T-helper 2 cell (primary cell): Measurements from ENCODE around the gene FOXB1.

ENCODE experiments used
- DNase-seq, 5 experiments: peaks; one replicate each; pipeline versions ENCODE4 v3.0.0 to v3.0.0-alpha.2; 2012 to 2022
- total RNA-seq, 2 donors: gene quantifications; one replicate each; lab custom pipeline; 2026; lab: John Stamatoyannopoulos, UW

The FOXB1 gene
- total RNA-seq = 0 to 0.34 reads per million in 2 donors

DNA sequence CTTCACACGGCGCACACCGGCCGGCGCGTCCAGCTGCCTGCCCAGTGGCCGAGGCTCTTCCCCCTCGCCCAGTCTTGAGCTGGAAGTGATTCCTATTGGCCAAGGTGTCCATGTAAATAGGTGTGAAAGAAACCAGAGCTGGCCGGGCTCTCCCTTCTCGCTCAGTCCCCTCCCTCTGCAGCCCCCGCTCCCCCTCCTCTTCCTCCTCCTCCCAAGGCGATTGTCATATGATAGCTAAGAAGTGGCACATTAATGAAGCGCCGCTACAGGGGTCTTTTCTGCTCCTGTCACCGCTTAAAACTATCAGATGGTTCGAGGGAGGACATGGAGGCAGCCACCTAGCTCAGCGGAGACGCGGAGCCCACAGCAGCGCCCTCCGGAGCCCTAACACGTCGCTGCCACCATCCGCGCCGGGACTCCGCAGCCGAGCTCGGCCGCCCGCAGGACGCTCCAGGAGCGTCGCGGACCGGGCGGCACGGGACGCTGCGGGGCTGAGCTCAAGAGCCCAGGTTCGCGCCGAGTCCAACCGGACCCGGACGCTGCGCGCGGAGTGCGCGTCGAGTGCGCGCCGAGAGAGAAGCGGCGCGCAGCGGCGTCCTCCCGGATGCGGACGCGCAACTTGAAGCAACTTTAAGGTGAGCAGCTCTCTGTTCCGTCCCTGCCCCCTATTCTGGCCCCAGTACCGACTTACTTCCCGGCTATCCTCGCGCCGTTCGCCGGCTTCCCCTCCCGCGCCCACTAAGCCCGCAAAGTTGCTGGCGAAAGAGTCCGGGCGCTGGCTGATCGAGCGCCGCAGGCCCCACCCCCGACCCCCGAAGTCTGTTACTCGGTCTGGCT lies at the start of gene FOXB1:
TSS of gene FOXB1 (plus strand) at position 303 of the 837 bp plus-strand sequence. CDS start 653 bp downstream, outside the sequence.
- DNase-seq = peak in 1 of 5 experiments; percentile 82

DNA sequence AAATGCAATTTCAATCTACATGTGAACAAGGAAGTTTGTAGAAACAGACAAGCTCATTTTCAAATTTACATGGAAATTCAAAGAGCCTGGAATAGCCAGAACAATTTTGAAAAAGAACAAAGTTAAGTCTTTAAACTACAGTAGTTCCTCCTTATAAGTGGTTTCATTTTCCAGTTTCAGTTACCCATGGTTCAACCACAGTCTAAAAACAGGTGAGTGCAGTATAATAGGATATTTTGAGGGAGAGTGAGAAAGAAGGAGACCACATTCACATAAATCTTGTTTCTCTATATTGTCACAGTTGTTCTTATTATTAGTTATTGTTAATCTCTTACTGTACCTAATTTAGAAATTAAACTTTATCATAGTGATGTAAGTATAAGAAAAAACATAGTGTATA lies 45.8 kb upstream of the FOXB1 start:
- peak in 1 of 5 experiments; percentile 10 for DNase-seq

DNA sequence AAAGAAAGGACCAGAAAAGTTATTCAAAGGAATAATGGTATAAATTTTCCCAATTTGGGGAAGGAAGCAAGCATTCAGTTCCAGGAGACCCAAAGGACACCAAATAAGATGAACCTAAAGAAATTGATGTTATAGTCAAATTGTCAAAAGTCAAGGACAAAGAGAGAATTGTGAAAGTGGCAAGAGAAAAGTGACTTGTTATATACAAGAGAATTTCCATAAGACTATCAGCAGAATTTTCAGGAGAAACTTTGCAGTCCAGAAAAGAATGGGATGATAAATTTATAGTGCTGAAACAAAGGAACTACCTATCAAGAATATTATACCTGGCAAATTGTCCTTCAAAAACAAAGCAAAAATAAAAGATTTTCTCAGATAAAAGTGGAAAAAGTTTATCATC lies 43.8 kb upstream of the FOXB1 start:
- DNase-seq = no peak

DNA sequence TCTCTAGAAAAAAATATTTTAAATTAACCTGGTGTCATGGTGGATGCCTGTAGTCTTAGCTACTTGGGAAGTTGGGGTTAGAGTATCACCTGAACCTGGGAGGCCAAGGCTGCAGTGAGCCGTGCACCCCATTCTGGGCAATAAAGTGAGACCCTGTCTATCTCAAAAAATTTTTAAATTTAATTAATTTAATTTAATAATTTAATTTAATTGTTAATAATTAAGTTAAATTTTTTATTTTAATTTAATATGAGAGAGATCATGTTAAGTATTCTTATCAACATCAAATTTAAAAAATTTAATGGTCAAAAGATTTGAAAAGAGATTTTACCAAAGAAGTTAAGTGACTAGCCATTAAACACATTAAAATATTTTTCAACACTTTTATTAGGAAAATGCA lies 40.8 kb upstream of the FOXB1 start:
- DNase-seq = no peak

DNA sequence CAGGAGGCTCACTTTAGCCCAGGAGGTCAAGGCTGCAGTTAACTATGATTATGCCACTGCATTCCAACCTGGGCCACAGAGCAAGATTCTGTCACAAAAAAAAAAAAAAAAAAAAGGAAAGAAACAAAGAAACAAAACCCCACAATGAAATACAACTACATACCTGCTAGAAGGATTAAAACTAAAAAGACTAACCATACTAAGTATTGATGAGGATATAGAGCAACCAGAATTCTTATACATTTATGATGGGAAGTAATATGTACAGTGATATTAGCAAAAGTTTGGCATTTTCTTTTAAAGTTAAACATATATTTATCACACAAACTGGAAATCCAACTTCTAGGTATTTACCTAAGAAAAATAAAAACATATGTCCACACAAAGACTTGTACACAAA lies 40.2 kb upstream of the FOXB1 start:
- no peak for DNase-seq

DNA sequence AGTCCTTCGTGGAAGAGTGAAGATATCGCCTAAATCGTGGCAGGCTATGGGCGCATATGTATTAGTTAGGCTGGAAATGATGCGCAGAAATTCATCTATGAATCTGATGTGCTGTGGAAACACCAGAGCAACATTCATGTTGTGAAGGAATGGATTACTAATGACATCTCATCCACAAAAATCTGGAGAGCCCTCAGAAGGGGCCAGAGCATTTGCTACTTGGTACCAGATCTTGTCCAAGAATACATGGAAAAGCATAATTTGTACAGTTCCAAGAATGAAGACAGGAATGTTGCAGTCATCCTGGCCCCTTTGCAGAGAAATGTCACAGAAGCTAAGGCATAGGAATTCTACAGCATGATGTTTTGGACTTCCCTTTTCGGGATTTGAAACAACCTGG lies 38.4 kb upstream of the FOXB1 start:
- DNase-seq = no peak

DNA sequence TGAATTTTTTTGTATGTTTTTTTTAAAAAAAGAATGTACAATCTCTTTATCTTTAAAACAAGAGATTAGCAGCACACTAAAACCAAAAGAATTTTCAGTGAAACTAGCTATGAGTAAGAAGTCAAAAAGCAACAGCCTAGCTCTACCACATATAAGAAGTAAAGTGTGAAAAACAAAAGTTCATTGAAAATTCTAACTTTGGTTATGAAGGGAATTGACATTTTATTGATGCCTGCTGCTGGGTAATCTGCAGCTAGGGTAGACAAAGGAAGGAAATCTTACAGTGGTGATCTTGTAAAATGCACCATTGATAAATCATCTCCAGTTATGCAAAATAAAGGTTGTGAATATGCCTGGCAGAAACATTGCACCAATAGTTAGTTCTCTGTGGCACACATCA lies 37.8 kb upstream of the FOXB1 start:
- DNase-seq = peak in 1 of 5 experiments; percentile 80

DNA sequence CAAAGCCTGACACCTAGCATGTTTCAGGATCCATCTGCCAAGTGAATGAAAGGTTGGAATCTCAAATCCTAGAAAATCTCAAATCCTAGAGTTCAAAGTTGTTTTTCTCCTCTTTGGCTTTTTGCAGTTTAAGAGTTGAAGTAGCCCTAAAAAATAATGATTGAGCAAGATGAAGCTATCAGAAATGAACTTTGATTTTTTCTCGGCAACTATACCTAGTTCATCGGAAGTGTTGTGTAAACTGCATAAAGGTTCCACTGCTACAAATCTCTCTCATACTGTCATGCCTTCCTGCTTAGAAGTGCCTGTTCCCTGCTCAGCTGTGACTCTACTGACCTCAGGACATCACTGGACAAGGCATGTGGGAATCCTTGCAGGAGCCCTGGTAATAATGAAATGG lies 35.8 kb upstream of the FOXB1 start:
- no peak for DNase-seq

DNA sequence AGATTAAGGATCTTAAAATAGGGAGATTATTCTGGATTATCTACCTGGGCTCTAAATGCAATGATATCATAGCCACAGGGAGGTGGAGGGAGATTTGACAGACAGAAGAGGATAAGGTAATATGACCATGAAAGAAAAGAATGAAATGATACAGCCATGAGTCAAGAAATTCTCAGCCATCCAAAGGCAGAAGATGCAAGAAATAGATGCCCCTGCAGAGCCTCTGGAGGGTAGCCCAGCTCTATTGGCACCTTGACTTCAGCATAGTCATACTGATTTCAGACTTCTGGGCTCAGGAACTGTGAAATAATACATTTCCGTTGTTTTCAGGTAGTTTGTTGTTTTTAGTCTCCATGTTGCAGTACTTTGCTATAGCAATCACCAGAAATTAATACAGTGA lies 31.9 kb upstream of the FOXB1 start:
- DNase-seq = no peak

DNA sequence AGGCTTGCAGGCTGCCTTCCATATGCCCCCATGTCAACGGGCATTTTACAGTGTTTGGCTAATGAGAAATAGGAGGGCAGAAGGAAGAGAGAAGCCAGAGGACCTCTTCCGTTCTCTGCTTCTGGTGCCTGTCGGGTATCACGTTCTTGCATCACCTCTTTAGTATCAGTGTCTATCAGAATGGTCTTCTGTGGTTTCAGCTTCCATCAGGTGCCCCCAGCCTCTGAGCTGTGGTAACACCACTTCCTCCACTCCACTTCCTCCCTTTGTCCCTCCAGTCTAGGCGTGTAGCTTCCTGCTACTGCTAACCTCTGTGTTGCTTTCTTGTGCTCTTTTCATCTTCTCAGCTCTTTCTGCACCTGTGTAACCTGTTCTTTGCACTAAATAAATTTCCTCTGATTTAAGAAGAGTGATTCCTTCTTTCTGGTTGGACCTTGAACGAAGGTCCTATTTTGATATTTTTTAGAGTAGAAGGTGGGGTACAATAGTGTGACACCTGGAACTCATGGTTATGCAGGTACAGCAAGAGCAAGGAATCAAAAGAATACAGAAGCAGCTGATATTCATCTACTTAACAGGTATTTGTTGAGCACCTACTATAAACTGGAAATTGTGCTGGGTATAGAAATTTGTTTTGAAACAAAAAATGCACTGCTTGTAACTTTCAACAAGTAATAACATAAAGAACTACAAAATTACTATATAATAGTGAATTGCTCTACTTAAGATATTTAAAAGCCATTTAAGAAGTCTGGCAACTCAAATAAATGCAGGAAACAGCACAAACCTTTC lies 27.4 kb upstream of the FOXB1 start:
- peak in 3 of 5 experiments; percentile 46 to 98 (median 80) for DNase-seq

DNA sequence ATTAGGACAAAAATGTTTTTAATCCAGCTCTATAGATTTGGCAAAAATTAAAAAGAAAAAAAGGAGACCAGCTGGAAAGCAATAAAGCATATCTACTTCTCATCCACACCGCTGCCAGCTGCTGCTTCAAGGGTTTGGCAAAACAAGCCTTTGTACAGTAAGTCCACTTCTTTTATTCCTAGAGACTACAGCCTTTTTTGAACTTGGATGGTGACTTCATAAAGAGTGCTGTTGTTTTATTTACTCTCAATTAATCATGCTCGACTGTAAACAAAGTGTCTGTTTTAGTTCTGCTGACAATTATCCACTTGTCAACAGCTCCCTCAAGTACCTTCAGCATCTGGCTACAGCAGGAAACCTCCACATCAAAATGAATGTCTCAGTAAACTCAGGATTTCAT lies 12.3 kb upstream of the FOXB1 start:
- DNase-seq = no peak

DNA sequence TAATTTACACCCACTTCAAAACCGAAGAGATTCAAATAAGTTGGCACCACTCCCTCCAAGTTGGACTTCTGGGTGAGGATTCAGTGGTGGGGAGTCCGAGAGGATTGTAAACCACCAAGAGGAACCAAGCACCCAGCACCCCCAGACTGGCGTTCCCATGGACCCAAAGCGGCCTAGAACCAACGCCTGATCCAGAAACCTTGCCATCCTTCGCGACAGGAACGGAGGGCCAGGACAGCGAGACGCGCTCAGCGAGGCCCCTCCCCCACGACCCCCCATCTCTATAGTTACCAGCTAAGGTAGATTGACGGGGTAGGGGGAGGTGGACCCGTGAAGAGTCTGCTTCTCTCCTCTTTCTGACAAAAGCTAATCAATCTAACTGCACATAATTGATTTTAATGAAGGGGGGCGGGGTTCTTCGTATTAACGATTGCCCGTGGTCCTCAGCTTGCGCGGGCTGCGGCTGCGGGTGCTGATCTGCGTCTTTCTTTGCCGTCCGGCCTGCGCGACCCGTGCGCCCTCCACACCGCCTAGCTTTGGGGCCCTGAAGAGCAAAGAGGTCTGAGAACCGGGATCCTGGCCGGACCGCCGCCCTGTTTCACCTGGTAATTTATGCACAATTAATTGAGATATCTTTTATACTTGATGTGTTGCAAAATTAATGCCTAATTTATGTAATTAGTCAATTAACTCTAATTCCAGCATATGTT lies 10.9 kb upstream of the FOXB1 start:
- DNase-seq = no peak

DNA sequence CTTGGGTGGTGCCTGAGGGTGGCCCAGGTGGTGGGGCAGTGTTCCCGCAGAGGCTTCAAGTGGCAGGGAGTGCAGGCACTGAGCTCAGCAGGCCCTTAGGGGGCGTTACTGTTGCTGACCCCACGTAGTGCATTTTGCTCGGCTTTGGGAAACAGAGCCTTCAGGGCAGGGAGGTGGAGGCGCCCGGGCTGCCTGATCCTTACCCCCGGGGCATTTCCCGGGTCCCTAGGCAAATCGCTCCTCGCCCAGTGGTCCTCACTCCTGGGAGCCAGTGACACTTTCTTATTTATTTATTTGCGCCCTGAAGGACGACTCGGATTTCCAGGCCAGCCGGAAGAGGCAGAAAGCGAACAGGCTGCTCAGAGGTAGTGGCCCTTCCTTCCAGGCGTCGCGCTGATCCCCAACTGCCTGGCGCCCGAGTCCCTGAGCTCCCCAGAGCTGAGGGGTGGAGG lies 10.1 kb upstream of the FOXB1 start:
- DNase-seq = no peak

DNA sequence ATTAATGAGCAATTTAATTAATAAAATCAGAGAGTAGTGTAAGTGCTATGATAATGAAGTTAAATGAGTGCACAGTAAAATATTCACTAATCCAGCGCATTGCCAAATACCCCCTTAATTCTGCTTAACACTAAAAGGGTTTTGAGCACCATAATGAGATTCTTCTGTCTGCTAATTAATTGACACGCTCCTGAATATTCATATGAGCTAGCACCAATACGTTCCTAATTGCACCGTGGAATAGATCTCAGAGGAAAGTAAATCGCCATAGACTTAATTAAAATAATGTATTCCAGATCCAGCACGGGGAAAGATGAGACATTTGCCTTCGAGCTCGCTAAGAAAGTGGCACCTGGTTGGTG lies 9.6 kb upstream of the FOXB1 start:
- no peak for DNase-seq

DNA sequence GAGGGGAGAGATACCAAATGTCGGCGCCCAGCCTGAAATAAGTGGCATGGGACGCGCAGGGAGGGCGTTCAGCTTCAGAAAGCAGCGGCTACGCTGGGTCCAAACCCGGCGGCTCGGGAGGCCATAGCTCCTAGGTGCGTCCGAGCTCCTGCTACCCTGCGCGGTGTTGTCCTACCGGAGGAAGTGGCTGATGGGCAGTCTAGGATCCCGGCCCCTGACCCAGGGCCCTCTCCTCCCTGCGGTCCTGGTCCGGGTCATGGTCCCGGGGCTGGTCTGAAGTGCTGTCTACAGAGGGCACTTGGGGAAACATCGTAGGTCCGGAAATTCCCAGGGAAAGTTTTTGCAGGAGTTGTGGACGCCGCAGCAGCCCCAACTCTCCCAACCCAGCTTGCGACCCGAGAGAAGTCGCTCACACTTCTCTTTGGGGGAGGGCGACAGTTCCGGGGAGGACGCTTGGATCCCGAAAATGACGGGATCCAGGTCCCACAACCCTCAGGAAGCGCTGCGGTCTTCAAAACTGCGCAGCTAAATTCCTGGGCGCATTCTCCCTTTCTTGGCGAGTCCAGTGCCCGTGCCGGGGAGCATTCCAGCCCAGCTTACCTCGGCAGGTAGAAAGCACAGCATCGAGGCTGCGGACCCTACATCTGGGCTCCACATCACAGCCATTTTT lies 9.1 kb upstream of the FOXB1 start:
- DNase-seq = no peak

DNA sequence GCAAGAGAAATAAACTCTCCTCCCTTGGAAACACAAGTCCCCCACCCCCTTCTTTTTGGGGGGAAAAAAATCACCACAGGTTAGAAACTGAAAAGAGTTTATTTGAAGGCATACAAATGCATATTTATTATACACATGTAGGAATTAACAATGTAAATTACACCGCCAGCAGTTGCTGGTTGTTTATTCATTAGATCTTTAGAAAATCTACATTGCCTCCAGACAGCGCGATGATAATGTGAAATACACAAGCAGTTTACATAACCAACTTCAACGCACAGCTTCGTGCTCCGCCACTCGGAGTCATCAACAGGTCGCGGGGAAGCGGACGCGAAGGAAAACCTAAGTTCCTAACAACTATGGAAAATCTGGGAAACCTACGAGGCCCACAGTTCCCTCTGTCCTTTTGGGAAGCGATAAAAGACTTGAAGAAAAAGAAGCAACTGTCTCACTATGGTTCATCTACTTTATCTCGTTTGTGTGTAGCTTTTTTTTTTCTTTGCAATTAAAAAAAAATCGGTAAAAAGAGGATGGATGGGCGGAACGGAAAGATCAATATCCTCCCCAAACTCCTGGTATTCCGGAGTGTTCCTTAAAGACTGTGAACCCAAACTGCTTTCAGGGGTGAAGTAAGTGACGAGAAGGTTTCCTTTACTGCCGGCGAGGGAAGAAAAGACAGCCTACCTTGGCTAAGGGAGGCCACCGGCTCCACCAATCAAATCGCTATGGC lies 8.4 kb upstream of the FOXB1 start:
- DNase-seq = no peak

DNA sequence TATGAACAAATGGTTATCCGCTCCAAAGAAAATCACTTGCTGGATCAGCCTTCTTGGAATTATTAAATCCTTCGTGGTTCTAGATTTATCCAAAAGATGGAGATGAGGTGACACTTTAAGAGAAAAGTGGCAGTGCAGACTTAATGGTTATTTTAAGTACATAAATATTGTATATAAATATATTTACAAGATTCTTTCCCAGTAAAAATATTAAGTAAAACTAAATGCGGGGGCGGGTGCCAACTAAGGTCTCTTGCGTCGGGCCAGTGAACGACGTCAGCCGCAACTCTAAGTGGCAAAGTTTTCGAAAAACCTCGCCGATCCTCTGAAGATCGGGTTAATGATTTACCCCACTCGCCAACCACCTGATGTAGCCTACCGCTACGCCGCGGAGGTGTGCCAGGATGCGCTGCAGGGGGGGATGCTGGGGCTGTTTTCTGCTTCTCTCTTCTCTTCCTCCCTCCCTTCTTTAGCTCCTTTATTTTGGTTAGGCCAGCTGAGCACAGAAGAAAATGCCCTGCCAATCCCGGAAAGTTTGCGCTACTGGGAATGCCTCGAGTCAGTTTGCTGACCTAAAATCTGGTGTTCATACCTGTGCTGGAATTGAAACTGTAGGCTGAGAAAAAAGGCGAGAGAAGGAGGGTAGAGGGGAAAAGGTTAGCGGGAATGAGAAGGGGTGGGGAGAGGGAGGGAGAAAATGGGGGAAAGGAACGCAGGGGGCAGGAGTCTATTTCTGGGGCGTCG lies 7.6 kb upstream of the FOXB1 start:
- peak in 1 of 5 experiments; percentile 58 for DNase-seq

DNA sequence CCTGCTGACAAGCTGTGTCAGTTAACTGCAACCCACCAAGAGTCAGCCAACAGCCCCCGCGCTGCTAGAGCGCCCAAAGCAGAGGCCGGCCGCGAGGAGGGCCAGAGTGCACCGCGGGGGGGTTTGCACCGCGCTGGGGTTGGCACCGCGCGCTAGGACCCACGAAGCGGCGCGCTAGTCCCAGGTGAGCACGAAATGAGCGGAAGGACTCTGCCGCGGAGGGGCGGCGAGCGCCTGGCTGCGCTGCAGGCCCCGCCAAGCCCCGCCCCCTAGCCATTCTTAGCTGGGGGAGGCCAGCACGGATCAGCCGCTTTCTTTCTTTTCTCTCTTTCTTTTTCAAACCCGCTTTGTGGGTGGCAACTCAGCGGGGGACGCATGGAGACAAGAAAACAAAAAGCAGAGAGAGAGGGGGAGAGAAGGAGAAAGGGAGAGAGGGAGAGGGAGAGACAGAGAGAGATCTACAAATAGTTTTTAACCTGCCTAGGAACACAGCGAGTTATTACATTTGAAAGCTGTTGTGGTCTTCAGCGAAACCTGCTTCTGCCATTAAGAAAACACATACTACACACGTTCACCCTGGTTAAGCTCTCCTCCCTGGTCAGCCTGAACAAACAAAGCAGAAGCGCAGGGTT lies 6.9 kb upstream of the FOXB1 start:
- peak in 4 of 5 experiments; percentile 28 to 91 (median 40) for DNase-seq

DNA sequence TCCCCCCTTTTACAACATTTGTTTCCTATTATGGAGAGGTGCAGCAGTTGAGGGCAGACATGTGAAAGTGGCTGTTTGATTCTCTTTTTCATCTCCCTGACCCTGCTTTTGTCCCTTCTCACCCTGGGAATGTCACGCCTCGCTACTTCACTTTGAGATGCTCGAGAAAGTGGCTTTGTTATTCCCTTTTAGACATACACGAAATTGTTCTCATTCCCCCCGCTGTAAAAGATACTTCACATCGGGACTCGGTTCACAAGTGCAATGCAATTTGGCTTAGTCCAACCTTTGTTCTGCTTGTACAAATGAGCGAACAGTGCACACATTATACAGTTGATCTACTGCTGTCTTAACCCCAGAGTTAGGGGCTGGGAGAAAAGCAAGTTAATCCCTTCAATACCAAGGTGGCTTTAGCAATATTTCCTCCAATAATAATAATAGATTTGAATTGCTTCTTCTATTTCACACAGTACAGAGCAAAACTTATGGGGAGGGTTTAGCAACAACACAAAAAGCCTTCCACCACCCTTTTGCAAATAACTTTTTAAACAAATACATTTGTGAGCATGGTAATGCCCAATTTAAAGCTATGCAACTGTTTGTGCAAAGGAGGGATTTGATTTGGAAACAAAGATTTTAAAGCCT lies 5.7 kb upstream of the FOXB1 start:
- no peak for DNase-seq
